ENCODE data around the gene ZNF324. TPM values are rescaled to one million over a fixed set of nuclear protein-coding genes. Genes with fewer than 3 reads are reported as not detected.

ZNF324 gene
- total and polyA plus RNA-seq, 2 of the 13 experiments (the other 11 are each of a cell fraction or from before 2014, with no cell fraction given): 1.1 to 4.7 TPM

DNA sequence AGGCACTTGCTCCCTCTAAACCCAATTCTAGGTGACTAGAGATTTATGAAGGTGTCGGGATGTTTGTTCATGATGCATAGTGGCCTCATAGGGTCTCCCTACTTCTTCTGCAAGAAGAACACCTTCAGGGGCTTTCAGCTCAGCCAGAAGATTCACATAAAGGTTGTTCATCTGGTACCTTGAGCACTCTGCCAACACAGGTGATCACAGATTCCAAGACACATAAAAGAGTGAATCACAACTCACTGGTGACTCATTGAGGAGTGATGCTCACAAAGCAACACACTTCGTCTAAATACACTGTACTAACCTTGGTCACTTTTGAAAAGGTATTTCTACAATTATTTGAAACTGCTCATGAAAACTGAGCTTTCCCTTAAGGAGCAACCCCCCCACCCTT, 6.8 kb upstream of the ZNF324 start:
- CTCF ChIA-PET (ENCODE audit: low intra/inter-chr PET ratio, low total read pairs): no interaction called here
- no peak for FAIRE-seq

More for the DNA sequence above, 6.8 kb upstream of the ZNF324 start:
- Histone ChIP-seq H3K4me2 (ENCODE audit: low read depth, low read length) (no peak overlapping the region), H3K4me3 (replicated peaks in 1 of 3; ENCODE audit: insufficient read depth in 1 of 3, low read depth in 2 of 3, low read length in 3 of 3) (no peak overlapping the region), H3K27me3 (ENCODE audit: control insufficient read depth in 1 of 2, insufficient read depth in 2 of 2, low read length in 2 of 2) (no peaks in the 10 kb centered on the region), H3K4me1 (ENCODE audit: insufficient read depth, low read length) (no peaks in the 10 kb centered on the region), H3K36me3 (replicated peaks in 1 of 2; ENCODE audit: control insufficient read depth in 1 of 2, insufficient read depth in 2 of 2, low read length in 2 of 2) (no peaks in the 10 kb centered on the region), H3K9me3 (ENCODE audit: low read length) (no peaks in the 10 kb centered on the region), H3K27ac (ENCODE audit: extremely low read length, insufficient read depth, low read length) (no peak overlapping the region), H4K20me1 (ENCODE audit: insufficient read depth, low read length) (no peaks in the 10 kb centered on the region), H3K9ac (ENCODE audit: insufficient read depth, low read depth, low read length) (no peak overlapping the region), H2AFZ (ENCODE audit: low read length) (no peak overlapping the region), H3K79me2 (ENCODE audit: insufficient read depth, low read length) (no peaks in the 10 kb centered on the region)
- WGBS (ENCODE audit: low lambda C conversion rate): 46% methylated on average over 2 of the region's 2 CpGs
- POLR2A ChIA-PET: no interaction called here
- intact Hi-C loops (cut with micrococcal nuclease; ENCODE audit: unreplicated experiment) (no loop called here), in situ Hi-C loops (cut with HindIII; ENCODE audit: extremely low pct_ligation_motif_present, low pct_unique_long_range_greater_than_20kb) (no loop called here)
- ATAC-seq: no peak
- no TSS peak for BruUV-seq (replicated peaks)
- TF ChIP-seq SMAD1 (CRISPR knock-in tag; IDR thresholded peaks at IDR 0.05; ENCODE audit: borderline replicate concordance, low read depth): no peak
- no peak for TF ChIP-seq GPN1 (CRISPR knock-in tag; IDR thresholded peaks at IDR 0.05; ENCODE audit: borderline replicate concordance)
- no peak for TF ChIP-seq ZNF720 (CRISPR knock-in tag; IDR thresholded peaks at IDR 0.05)
- TF ChIP-seq ZNF225 (CRISPR knock-in tag; IDR thresholded peaks at IDR 0.05): no peak
- no peak for TF ChIP-seq ZNF33A (CRISPR knock-in tag; IDR thresholded peaks at IDR 0.05; ENCODE audit: borderline replicate concordance)
- no peak for TF ChIP-seq ZMYM3 (CRISPR knock-in tag; IDR thresholded peaks at IDR 0.05)
- TF ChIP-seq ZBTB21 (CRISPR knock-in tag; IDR thresholded peaks at IDR 0.05): no peak
- TF ChIP-seq DNMT1 (CRISPR knock-in tag; IDR thresholded peaks at IDR 0.05): no peak
- TF ChIP-seq ELF3 (CRISPR knock-in tag; IDR thresholded peaks at IDR 0.05): no peak
- TF ChIP-seq ZNF460 (CRISPR knock-in tag; IDR thresholded peaks at IDR 0.05; ENCODE audit: borderline replicate concordance): no peak
- no peak for TF ChIP-seq MAFG (CRISPR knock-in tag; IDR thresholded peaks at IDR 0.05)
- TF ChIP-seq, protein P1, sequence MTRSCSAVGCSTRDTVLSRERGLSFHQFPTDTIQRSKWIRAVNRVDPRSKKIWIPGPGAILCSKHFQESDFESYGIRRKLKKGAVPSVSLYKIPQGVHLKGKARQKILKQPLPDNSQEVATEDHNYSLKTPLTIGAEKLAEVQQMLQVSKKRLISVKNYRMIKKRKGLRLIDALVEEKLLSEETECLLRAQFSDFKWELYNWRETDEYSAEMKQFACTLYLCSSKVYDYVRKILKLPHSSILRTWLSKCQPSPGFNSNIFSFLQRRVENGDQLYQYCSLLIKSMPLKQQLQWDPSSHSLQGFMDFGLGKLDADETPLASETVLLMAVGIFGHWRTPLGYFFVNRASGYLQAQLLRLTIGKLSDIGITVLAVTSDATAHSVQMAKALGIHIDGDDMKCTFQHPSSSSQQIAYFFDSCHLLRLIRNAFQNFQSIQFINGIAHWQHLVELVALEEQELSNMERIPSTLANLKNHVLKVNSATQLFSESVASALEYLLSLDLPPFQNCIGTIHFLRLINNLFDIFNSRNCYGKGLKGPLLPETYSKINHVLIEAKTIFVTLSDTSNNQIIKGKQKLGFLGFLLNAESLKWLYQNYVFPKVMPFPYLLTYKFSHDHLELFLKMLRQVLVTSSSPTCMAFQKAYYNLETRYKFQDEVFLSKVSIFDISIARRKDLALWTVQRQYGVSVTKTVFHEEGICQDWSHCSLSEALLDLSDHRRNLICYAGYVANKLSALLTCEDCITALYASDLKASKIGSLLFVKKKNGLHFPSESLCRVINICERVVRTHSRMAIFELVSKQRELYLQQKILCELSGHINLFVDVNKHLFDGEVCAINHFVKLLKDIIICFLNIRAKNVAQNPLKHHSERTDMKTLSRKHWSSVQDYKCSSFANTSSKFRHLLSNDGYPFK (CRISPR knock-in tag; IDR thresholded peaks at IDR 0.05; ENCODE audit: borderline replicate concordance): no peak
- TF ChIP-seq TFDP1 (CRISPR knock-in tag; IDR thresholded peaks at IDR 0.05; ENCODE audit: borderline replicate concordance): no peak
- DNase-seq (ENCODE audit: low spot score): no peak
